Muscle of leg (tissue), 11 donors: Measurements from ENCODE around the gene GUCY1B1. TPM values are rescaled to one million over a fixed set of nuclear protein-coding genes. Genes with fewer than 3 reads are reported as not detected.
"Not testable (repeated sequence)": the region's sequence is repeated elsewhere in the genome, so short reads cannot be mapped to it uniquely, and the experiment has no call there.

Source experiments
- DNase-seq: peaks from one replicate; pipeline ENCODE4 v3.0.0; 2013
- H3K27ac ChIP-seq: one replicate; pipeline ENCODE4 v1.5.1; 2013; ENCODE audit warnings: mild to moderate bottlenecking, low read length, control low read depth
- H3K27me3 ChIP-seq: one replicate; pipeline ENCODE4 v1.6.1; 2013; ENCODE audit warnings: low read length; ENCODE audit not compliant: control insufficient read depth, insufficient read depth
- H3K36me3 ChIP-seq: one replicate; pipeline ENCODE4 v1.6.1; 2013; ENCODE audit warnings: low read length; ENCODE audit not compliant: control insufficient read depth, insufficient read depth
- H3K4me1 ChIP-seq: one replicate; pipeline ENCODE4 v1.6.1; 2013; ENCODE audit warnings: low read length; ENCODE audit not compliant: control insufficient read depth, insufficient read depth
- H3K4me3 ChIP-seq: one replicate; pipeline ENCODE4 v1.5.1; 2013; ENCODE audit warnings: low read length, control low read depth
- H3K9me3 ChIP-seq: replicated peaks from 2 replicates; pipeline ENCODE4 v1.6.1; 2013; ENCODE audit warnings: low read depth, low read length; ENCODE audit not compliant: control insufficient read depth
- WGBS: methylation state at CpG from one replicate; pipeline ENCODE4 v1.1.5; 2013; ENCODE audit warnings: missing lambda C conversion rate; ENCODE audit not compliant: insufficient coverage; 5-methylcytosine and 5-hydroxymethylcytosine counted together
- polyA plus RNA-seq, 8 donors: library from polyadenylated mRNA; unstranded; fragments of 120-200 nt; gene quantifications; one replicate each; pipeline versions ENCODE4 v1.2.1 to v1.2.3, GENCODE V29; 2013; ENCODE audit warnings: inconsistent platforms in 1 of 8, low replicate concordance in 1 of 8; ENCODE audit not compliant: insufficient read length in 8 of 8, insufficient read depth in 1 of 8
- total RNA-seq: library from RNA; stranded (reverse); fragments of 120-200 nt; gene quantifications from one replicate; pipeline ENCODE4 v1.2.4, GENCODE V29; 2013

GUCY1B1 gene
- total and polyA plus RNA-seq, 9 donors: 14.4 to 26.4 (median 21.7) TPM

GRCh38 chr4:155794589-155795236, 35.9 kb downstream of the GUCY1B1 start:
- Histone ChIP-seq H3K36me3 (peaks cover 2% of the 10 kb centered on the region), H3K27ac (no peak overlapping the region), H3K4me3 (no peak overlapping the region), H3K27me3 (no peaks in the 10 kb centered on the region), H3K9me3 (no peaks in the 10 kb centered on the region), H3K4me1 (no peaks in the 10 kb centered on the region)
- DNase-seq: no peak
- WGBS: no CpG with 5 or more reads among the region's 1 CpG

GRCh38 chr4:155795991-155796390, 37.2 kb downstream of the GUCY1B1 start:
- peak; percentile 76 for DNase-seq
- WGBS: 29% methylated on average over 3 of the region's 3 CpGs
- Histone ChIP-seq H3K4me1 (no peaks in the 10 kb centered on the region), H3K27ac (no peak overlapping the region), H3K27me3 (no peaks in the 10 kb centered on the region), H3K9me3 (no peaks in the 10 kb centered on the region), H3K4me3 (no peak overlapping the region), H3K36me3 (peaks cover 4% of the 10 kb centered on the region)

- not testable (repeated sequence) for DNase-seq, H3K4me1 ChIP-seq, H3K27ac ChIP-seq, H3K9me3 ChIP-seq, H3K4me3 ChIP-seq, H3K36me3 ChIP-seq, H3K27me3 ChIP-seq
- WGBS: no CpG with 5 or more reads among the region's 4 CpGs
Measured at GRCh38 chr4:155797581-155797980, 38.8 kb downstream of the GUCY1B1 start.

DNA sequence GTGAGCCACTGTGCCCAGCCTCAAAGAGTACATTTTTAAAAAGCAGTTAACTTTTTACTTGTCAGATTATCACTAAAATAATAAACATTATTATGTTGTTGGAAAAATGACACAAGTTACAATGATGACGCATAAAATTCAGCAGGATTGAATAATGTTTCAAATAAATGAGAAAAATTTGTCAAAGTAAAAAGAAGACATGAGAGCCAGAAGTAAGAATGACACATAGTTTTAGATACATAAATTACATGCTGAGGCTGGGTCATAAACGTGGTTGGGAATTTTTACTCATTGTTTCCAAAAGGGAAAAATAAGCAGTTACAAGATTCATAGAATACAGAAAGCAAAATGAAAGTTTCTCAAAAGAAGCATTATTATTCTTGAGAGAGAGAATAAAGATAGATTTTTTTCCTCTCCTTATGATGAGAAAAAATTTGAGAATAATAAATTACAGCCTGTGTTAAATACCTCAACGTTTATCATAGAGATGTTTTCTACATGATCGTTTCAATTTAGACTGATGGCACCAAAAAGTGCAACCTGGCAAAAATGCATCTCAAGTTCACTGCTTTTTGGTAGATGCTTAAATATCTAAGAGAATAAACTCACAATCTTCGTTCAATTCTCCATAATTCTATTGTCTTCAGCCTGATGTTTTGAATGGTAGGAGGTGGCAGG, 40.4 kb downstream of the GUCY1B1 start:
- no peak overlapping the region for H3K27ac ChIP-seq
- no peaks in the 10 kb centered on the region for H3K9me3 ChIP-seq
- H3K27me3 ChIP-seq: no peaks in the 10 kb centered on the region
- DNase-seq: no peak
- peaks cover 11% of the 10 kb centered on the region for H3K36me3 ChIP-seq
- no peak overlapping the region for H3K4me3 ChIP-seq
- no peaks in the 10 kb centered on the region for H3K4me1 ChIP-seq
- no CpG with 5 or more reads among the region's 5 CpGs for WGBS

DNA sequence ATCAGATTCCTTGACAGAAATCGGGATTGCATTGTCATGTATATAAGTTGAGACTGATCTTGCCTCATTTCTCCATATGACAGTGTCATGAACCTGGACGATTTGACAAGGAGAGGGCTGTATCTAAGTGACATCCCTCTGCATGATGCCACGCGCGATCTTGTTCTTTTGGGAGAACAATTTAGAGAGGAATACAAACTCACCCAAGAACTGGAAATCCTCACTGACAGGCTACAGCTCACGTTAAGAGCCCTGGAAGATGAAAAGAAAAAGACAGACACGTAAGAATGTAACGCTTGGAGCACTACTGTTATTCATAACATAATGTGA, 40.9 kb downstream of the GUCY1B1 start:
- Histone ChIP-seq H3K9me3 (no peaks in the 10 kb centered on the region), H3K27ac (no peak overlapping the region), H3K36me3 (peaks cover 11% of the 10 kb centered on the region), H3K4me1 (no peaks in the 10 kb centered on the region), H3K4me3 (no peak overlapping the region), H3K27me3 (no peaks in the 10 kb centered on the region)
- WGBS: no CpG with 5 or more reads among the region's 8 CpGs
- DNase-seq: no peak

GRCh38 chr4:155800685-155801343, 42.0 kb downstream of the GUCY1B1 start:
- Histone ChIP-seq H3K36me3 (peaks cover 13% of the 10 kb centered on the region), H3K9me3 (no peaks in the 10 kb centered on the region), H3K27me3 (no peaks in the 10 kb centered on the region), H3K4me3 (no peak overlapping the region), H3K27ac (no peak overlapping the region), H3K4me1 (no peaks in the 10 kb centered on the region)
- no peak for DNase-seq
- WGBS: no CpG with 5 or more reads among the region's 7 CpGs

DNA sequence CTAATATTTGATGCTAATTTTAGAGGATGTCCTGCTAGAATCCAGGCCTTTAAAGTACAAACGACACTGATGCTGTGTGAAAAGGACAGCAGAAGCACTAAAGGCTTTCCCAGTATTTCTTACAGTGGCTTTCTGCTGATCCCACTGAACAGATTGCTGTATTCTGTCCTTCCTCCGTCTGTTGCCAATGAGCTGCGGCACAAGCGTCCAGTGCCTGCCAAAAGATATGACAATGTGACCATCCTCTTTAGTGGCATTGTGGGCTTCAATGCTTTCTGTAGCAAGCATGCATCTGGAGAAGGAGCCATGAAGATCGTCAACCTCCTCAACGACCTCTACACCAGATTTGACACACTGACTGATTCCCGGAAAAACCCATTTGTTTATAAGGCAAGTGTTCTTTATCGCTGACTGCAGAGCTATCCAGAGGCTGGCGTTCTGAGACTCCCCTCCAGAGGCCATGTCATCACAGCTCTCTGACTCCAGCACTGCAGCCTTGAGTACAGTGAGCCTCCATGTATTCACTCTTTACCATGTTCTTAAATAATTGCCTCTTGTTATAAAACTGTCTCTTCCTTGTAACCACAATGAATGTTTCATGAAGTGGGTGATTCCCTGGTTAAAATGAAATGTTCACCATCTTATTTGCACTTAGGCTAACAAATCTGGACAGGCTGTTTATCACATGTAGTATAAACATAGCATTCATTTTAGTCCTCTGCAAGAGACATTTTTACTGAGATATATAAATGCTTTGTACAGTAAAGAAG, 43.6 kb downstream of the GUCY1B1 start:
- Histone ChIP-seq H3K36me3 (peaks cover 13% of the 10 kb centered on the region), H3K27me3 (no peaks in the 10 kb centered on the region), H3K27ac (no peak overlapping the region), H3K4me3 (no peak overlapping the region), H3K9me3 (no peaks in the 10 kb centered on the region), H3K4me1 (no peaks in the 10 kb centered on the region)
- DNase-seq: no peak
- 85% methylated on average over 3 of the region's 9 CpGs for WGBS

- H3K4me3 ChIP-seq: no peak overlapping the region
- H3K36me3 ChIP-seq: peaks cover 11% of the 10 kb centered on the region
- no peaks in the 10 kb centered on the region for H3K27me3 ChIP-seq
- H3K27ac ChIP-seq: no peak overlapping the region
- H3K4me1 ChIP-seq: no peaks in the 10 kb centered on the region
- WGBS: no CpG with 5 or more reads among the region's 1 CpG
- no peak for DNase-seq
- no peaks in the 10 kb centered on the region for H3K9me3 ChIP-seq
Measured at GRCh38 chr4:155805016-155805415, 46.2 kb downstream of the GUCY1B1 start.

DNA sequence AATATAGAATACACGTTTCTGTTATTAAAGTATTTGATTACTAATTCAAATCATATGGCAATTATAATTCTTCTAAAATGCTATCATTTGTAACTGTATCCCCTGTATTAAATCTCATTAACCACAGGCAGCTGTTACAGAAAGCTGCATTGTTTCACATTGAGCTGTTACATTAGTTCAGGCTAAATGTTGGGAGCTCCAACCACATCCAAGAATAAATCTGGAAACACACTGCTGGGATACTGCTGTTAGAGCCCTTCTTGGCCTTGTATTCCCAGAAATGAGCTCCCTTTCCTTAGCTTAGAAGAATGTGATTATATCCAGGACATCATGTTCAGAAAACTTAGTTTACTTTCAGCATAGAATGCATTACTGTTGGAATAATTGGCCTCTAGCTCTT, 48.2 kb downstream of the GUCY1B1 start:
- Histone ChIP-seq H3K27ac (no peak overlapping the region), H3K4me3 (no peak overlapping the region), H3K27me3 (no peaks in the 10 kb centered on the region), H3K36me3 (peaks cover 11% of the 10 kb centered on the region), H3K9me3 (no peaks in the 10 kb centered on the region), H3K4me1 (no peaks in the 10 kb centered on the region)
- peak; percentile 72 for DNase-seq
- WGBS: no CpG with 5 or more reads among the region's 1 CpG

DNA sequence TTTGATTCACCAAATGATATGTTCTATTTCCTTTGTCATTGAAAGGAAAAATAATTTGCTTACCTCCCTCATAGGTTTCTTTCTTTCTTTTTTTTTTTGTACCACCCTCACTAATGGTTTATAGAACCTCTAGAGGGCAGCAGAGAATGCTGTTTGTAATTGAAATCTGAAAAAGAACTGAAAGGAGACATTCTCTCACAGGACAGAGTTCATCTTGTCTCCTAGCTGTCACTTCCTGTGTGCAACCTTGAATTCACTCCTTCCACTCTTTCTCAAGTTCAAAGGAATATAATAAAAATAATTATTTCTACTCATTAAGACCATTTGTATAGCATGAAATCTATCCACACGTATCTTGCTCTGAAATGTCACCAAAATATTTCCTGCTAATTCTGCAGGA, 51.0 kb downstream of the GUCY1B1 start:
- no peak overlapping the region for H3K4me3 ChIP-seq
- no CpG with 5 or more reads among the region's 1 CpG for WGBS
- H3K27me3 ChIP-seq: no peaks in the 10 kb centered on the region
- H3K9me3 ChIP-seq: no peaks in the 10 kb centered on the region
- H3K36me3 ChIP-seq: peaks cover 2% of the 10 kb centered on the region
- no peaks in the 10 kb centered on the region for H3K4me1 ChIP-seq
- peak; percentile 84 for DNase-seq
- no peak overlapping the region for H3K27ac ChIP-seq
